HCT116 (cell line): ENCODE results near the gene FOXP1. TPM values are rescaled to one million over a fixed set of nuclear protein-coding genes. Genes with fewer than 3 reads are reported as not detected.

Source experiments
- ATAC-seq: fragments of 200-7000 bp; cut with Tn5 transposase; 2 replicates; pipeline ENCODE4 v1.9.1; 2020; ENCODE audit warnings: mild to moderate bottlenecking, moderate library complexity
- BruUV-seq: library from RNA; stranded (reverse); fragments of 400-500 nt; replicated peaks from 2 replicates; lab custom pipeline; 2021; lab: Mats Ljungman, UMichigan
- CTCF ChIA-PET: fragments of 300-600 bp; sonication (Branson Sonifier 250); formaldehyde crosslinking; loops from one replicate; lab custom pipeline; 2021; ENCODE audit warnings: antibody characterized with exemption; lab: Charles Lee
- POLR2A ChIA-PET: fragments of 300-600, 350-600 bp; sonication (Branson Sonifier 250); formaldehyde crosslinking; loops from one replicate; lab custom pipeline; 2021; ENCODE audit warnings: antibody characterized with exemption; lab: Charles Lee
- RAD21 ChIA-PET, 2 experiments: fragments of 300-600 bp; sonication (Branson Sonifier 250); formaldehyde crosslinking; loops; one replicate each; lab custom pipeline; 2023; ENCODE audit warnings: low total read pairs in 2 of 2; ENCODE audit not compliant: uncharacterized antibody in 2 of 2, unreplicated experiment in 2 of 2, low non-redundant PET in 1 of 2; lab: Charles Lee
- DNase-seq: peaks from one replicate; pipeline ENCODE4 v3.0.0-alpha.2; 2010; ENCODE audit warnings: low read depth, low spot score
- H2AFZ ChIP-seq: fragments of 200-600 bp; shearing (Covaris generic), sonication (generic); 2 replicates; pipeline ENCODE4 v1.6.1; 2017; ENCODE audit warnings: low read depth, mixed run types, mixed read lengths, antibody characterized with exemption, low read length; ENCODE audit not compliant: poor library complexity, severe bottlenecking
- H3K27ac ChIP-seq: 2 replicates; pipeline ENCODE4 v1.5.1; 2012; ENCODE audit warnings: low read depth, low read length
- H3K27me3 ChIP-seq: fragments of 200-600 bp; sonication (generic); 2 replicates; pipeline ENCODE4 v1.6.1; 2016; ENCODE audit warnings: mixed run types, low read length, mixed read lengths; ENCODE audit not compliant: insufficient read depth
- H3K36me3 ChIP-seq, 2 experiments: fragments of 200-500 bp in 1 of 2; fragments of 200-600 bp in 1 of 2; sonication (Bioruptor generic) in 1 of 2; sonication (generic) in 1 of 2; 2 replicates each; pipeline versions ENCODE4 v1.5.1 to v1.6.1; 2014 to 2016; ENCODE audit warnings: low read length in 2 of 2, inconsistent platforms in 1 of 2, mixed read lengths in 1 of 2, mixed run types in 1 of 2; ENCODE audit not compliant: insufficient read depth in 2 of 2, control insufficient read depth in 1 of 2
- H3K4me1 ChIP-seq, 2 experiments: fragments of 200-600 bp in 1 of 2; sonication (generic) in 1 of 2; 2 replicates each; pipeline versions ENCODE4 v1.5.1 to v1.6.1; 2012 to 2017; ENCODE audit warnings: low read length in 2 of 2, inconsistent platforms in 1 of 2, mild to moderate bottlenecking in 1 of 2, mixed read lengths in 1 of 2, mixed run types in 1 of 2, moderate library complexity in 1 of 2; ENCODE audit not compliant: insufficient read depth in 2 of 2, control insufficient read depth in 1 of 2
- H3K4me2 ChIP-seq: fragments of 200-600 bp; sonication (generic); 2 replicates; pipeline ENCODE4 v1.6.1; 2017; ENCODE audit warnings: mixed run types, low read length, mixed read lengths
- H3K4me3 ChIP-seq, 2 experiments: fragments of 200-600 bp in 1 of 2; sonication (generic) in 1 of 2; replicated peaks in 1 of 2; 2 replicates each; pipeline ENCODE4 v1.5.1; 2011 to 2016; ENCODE audit warnings: low read length in 2 of 2, control low read depth in 1 of 2, low read depth in 1 of 2, mild to moderate bottlenecking in 1 of 2, mixed read lengths in 1 of 2, mixed run types in 1 of 2
- H3K79me2 ChIP-seq: fragments of 200-600 bp; sonication (generic); 2 replicates; pipeline ENCODE4 v1.6.1; 2017; ENCODE audit warnings: mild to moderate bottlenecking, mixed run types, low read length, moderate library complexity, mixed read lengths; ENCODE audit not compliant: insufficient read depth
- H3K9ac ChIP-seq: fragments of 200-600 bp; sonication (generic); 2 replicates; pipeline ENCODE4 v1.6.1; 2016; ENCODE audit warnings: low read length, mixed read lengths
- H3K9me2 ChIP-seq: fragments of 200-600 bp; sonication (generic), shearing (Covaris generic); 2 replicates; pipeline ENCODE4 v1.6.1; 2017; ENCODE audit warnings: mixed run types, mild to moderate bottlenecking, moderate library complexity; ENCODE audit not compliant: insufficient read depth
- H3K9me3 ChIP-seq, 2 experiments: fragments of 200-500 bp in 1 of 2; fragments of 200-600 bp in 1 of 2; sonication (Bioruptor generic) in 1 of 2; sonication (generic) in 1 of 2; 2 replicates each; pipeline ENCODE4 v1.6.1; 2014 to 2017; ENCODE audit warnings: low read length in 2 of 2, mixed read lengths in 2 of 2, inconsistent platforms in 1 of 2, low read depth in 1 of 2, mild to moderate bottlenecking in 1 of 2, mixed run types in 1 of 2, moderate library complexity in 1 of 2; ENCODE audit not compliant: control insufficient read depth in 1 of 2, insufficient read depth in 1 of 2
- H4K20me1 ChIP-seq: fragments of 200-600 bp; sonication (generic), shearing (Covaris generic); 2 replicates; pipeline ENCODE4 v1.6.1; 2017; ENCODE audit warnings: mixed run types, mild to moderate bottlenecking, moderate library complexity; ENCODE audit not compliant: insufficient read depth
- CBX3 ChIP-seq: IDR thresholded peaks from 2 replicates; pipeline ENCODE4 v1.6.1; 2012; ENCODE audit warnings: low read depth
- FOSL1 ChIP-seq: IDR thresholded peaks from 2 replicates; pipeline ENCODE4 v1.6.1; 2012; ENCODE audit warnings: low read depth
- JUND ChIP-seq: IDR thresholded peaks from 2 replicates; pipeline ENCODE4 v1.6.1; 2012
- POLR2AphosphoS5 ChIP-seq: IDR thresholded peaks from 2 replicates; pipeline ENCODE4 v1.6.1; 2011; ENCODE audit warnings: mild to moderate bottlenecking, low read depth, low read length, moderate library complexity
- YY1 ChIP-seq: IDR thresholded peaks from 2 replicates; pipeline ENCODE4 v1.6.1; 2011; ENCODE audit warnings: low read length, low read depth, moderate library complexity, mild to moderate bottlenecking; ENCODE audit not compliant: insufficient replicate concordance; ENCODE audit errors: extremely low read depth
- intact Hi-C: fragments of 100-400 bp; cut with micrococcal nuclease; formaldehyde crosslinking; loops from 2 replicates; pipeline ENCODE4 v1.10.0; 2022
- total RNA-seq: library from RNA; stranded (reverse); gene quantifications from one replicate; pipeline ENCODE4 v1.2.1, GENCODE V29; 2021; ENCODE audit not compliant: unreplicated experiment

Gene FOXP1
- total RNA-seq, 1 experiment from 2014 or later = 11.4 TPM

DNA sequence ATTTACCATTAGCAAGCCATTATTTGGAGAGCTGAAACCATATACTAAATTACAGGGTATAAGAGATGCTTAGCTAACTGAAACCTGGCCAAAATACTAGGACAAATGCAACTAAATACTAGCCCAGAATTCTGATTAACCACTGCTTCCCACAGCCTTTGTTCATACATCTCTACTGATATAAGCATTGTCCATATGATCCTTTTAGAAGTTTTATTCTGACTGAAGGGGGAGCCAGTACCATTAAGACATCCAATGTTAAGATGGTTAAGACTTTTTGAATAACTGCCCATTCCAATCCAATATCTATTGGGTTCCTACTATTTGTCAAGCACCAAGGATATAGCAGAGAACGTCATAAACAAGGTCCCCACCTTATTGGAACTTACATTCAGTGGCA, 421.3 kb downstream of the FOXP1 start:
- H3K4me3 ChIP-seq = no peak overlapping the region
- TF ChIP-seq FOSL1 (no peak), CBX3 (no peak), YY1 (no peak)
- TF ChIP-seq, all 23 proteins: peak for 0
- H3K9me2 ChIP-seq = no peaks in the 10 kb centered on the region
- no peaks in the 10 kb centered on the region for H3K4me1 ChIP-seq
- intact Hi-C loops = no loop called here
- no peaks in the 10 kb centered on the region for H3K27me3 ChIP-seq
- POLR2A ChIA-PET = no interaction called here
- H2AFZ ChIP-seq = no peak overlapping the region
- no peaks in the 10 kb centered on the region for H4K20me1 ChIP-seq
- DNase-seq (no peak), ATAC-seq (no peak)
- CTCF ChIA-PET = no interaction called here
- no TSS peak for BruUV-seq
- no peak overlapping the region for H3K9ac ChIP-seq
- H3K79me2 ChIP-seq = no peaks in the 10 kb centered on the region
- RAD21 ChIA-PET = no interaction called here
- no peaks in the 10 kb centered on the region for H3K36me3 ChIP-seq
- no peaks in the 10 kb centered on the region for H3K9me3 ChIP-seq
- no peak overlapping the region for H3K4me2 ChIP-seq
- no peak overlapping the region for H3K27ac ChIP-seq

GRCh38 chr3:71160785-71161546, 422.6 kb downstream of the FOXP1 start:
- Histone ChIP-seq H3K9me2 (no peaks in the 10 kb centered on the region), H2AFZ (no peak overlapping the region), H4K20me1 (no peaks in the 10 kb centered on the region), H3K36me3 (no peaks in the 10 kb centered on the region), H3K9ac (no peak overlapping the region), H3K4me1 (no peaks in the 10 kb centered on the region), H3K79me2 (no peaks in the 10 kb centered on the region), H3K4me2 (no peak overlapping the region), H3K27ac (no peak overlapping the region), H3K4me3 (no peak overlapping the region), H3K9me3 (no peaks in the 10 kb centered on the region), H3K27me3 (no peaks in the 10 kb centered on the region)
- ChIA-PET POLR2A (no interaction called here), RAD21 (no interaction called here), CTCF (no interaction called here)
- no peak for DNase-seq
- ATAC-seq = no peak
- no peak for TF ChIP-seq JUND
- TF ChIP-seq POLR2AphosphoS5 = no peak
- BruUV-seq = no TSS peak
- intact Hi-C loops = no loop called here
